ENCODE data around the gene CBX7. TPM values are rescaled to one million over a fixed set of nuclear protein-coding genes. Genes with fewer than 3 reads are reported as not detected.
A peak's percentile ranks its signal among the peaks of the same experiment; 100 is the strongest.

Gene CBX7
- total RNA-seq, 1 donor from 2014 or later = 0.71 TPM

GRCh38 chr22:39188809-39189208 lies 36.3 kb upstream of the CBX7 start:
- H3K4me1 ChIP-seq = no peaks in the 10 kb centered on the region
- H3K9me3 ChIP-seq (ENCODE audit: low read depth) = no peaks in the 10 kb centered on the region
- H3K27me3 ChIP-seq = no peaks in the 10 kb centered on the region
- H3K27ac ChIP-seq = no peak overlapping the region
- Mint-ChIP-seq H3K27ac (no peak overlapping the region), H3K4me1 (peaks cover 24% of the 10 kb centered on the region), H3K4me3 (no peak overlapping the region), H3K27me3 (ENCODE audit: insufficient read depth, low read depth) (peaks cover 11% of the 10 kb centered on the region), H3K36me3 (peaks cover 2% of the 10 kb centered on the region), H3K9me3 (peaks cover 12% of the 10 kb centered on the region)
- no peaks in the 10 kb centered on the region for H4K20me1 ChIP-seq (ENCODE audit: low read depth)
- no peak overlapping the region for H3K9ac ChIP-seq
- DNase-seq (ENCODE audit: low spot score) = no peak
- no peak for TF ChIP-seq EZH2 (IDR thresholded peaks at IDR 0.05)
- no peak for TF ChIP-seq EZH2phosphoT487 (IDR thresholded peaks at IDR 0.05)
- no peak for TF ChIP-seq CTCF (IDR thresholded peaks at IDR 0.05)
- no peak overlapping the region for H3K4me3 ChIP-seq
- H3K36me3 ChIP-seq = no peaks in the 10 kb centered on the region
- H3K79me2 ChIP-seq (ENCODE audit: low read depth) = no peaks in the 10 kb centered on the region
- no peaks in the 10 kb centered on the region for H3F3A ChIP-seq (ENCODE audit: low read depth)
- no peak overlapping the region for H3K4me2 ChIP-seq
- no peak overlapping the region for H2AFZ ChIP-seq (replicated peaks)

- no peaks in the 10 kb centered on the region for H4K20me1 ChIP-seq (ENCODE audit: low read depth)
- H3K9ac ChIP-seq = no peak overlapping the region
- no peak overlapping the region for H2AFZ ChIP-seq (replicated peaks)
- no peaks in the 10 kb centered on the region for H3K36me3 ChIP-seq
- no peak for TF ChIP-seq EZH2 (IDR thresholded peaks at IDR 0.05)
- no peak for TF ChIP-seq CTCF (IDR thresholded peaks at IDR 0.05)
- no peak for TF ChIP-seq EZH2phosphoT487 (IDR thresholded peaks at IDR 0.05)
- peaks cover 5% of the 10 kb centered on the region for H3K4me1 ChIP-seq
- H3F3A ChIP-seq (ENCODE audit: low read depth) = no peaks in the 10 kb centered on the region
- no peak for DNase-seq (ENCODE audit: low spot score)
- Mint-ChIP-seq H3K4me1 (peaks cover 31% of the 10 kb centered on the region), H3K9me3 (peaks cover 15% of the 10 kb centered on the region), H3K27me3 (ENCODE audit: insufficient read depth, low read depth) (peaks cover 16% of the 10 kb centered on the region), H3K36me3 (peaks cover 2% of the 10 kb centered on the region), H3K4me3 (no peak overlapping the region), H3K27ac (peak overlapping the region; percentile 95)
- no peak overlapping the region for H3K4me2 ChIP-seq
- no peaks in the 10 kb centered on the region for H3K79me2 ChIP-seq (ENCODE audit: low read depth)
- no peaks in the 10 kb centered on the region for H3K9me3 ChIP-seq (ENCODE audit: low read depth)
- no peak overlapping the region for H3K27ac ChIP-seq
- H3K4me3 ChIP-seq = no peak overlapping the region
- H3K27me3 ChIP-seq = no peaks in the 10 kb centered on the region
These were observed 33.1 kb upstream of the CBX7 start for GRCh38 chr22:39185601-39186012.

GRCh38 chr22:39184586-39185577 lies 32.4 kb upstream of the CBX7 start:
- Mint-ChIP-seq H3K4me3 (peak overlapping the region; percentile 33), H3K9me3 (peaks cover 15% of the 10 kb centered on the region), H3K27ac (peak overlapping the region; percentile 95), H3K36me3 (peaks cover 2% of the 10 kb centered on the region), H3K27me3 (ENCODE audit: insufficient read depth, low read depth) (peaks cover 19% of the 10 kb centered on the region), H3K4me1 (peaks cover 34% of the 10 kb centered on the region)
- Histone ChIP-seq H3K9ac (no peak overlapping the region), H3K36me3 (no peaks in the 10 kb centered on the region), H3K4me3 (no peak overlapping the region), H3K27me3 (no peaks in the 10 kb centered on the region), H3K4me2 (no peak overlapping the region), H3F3A (ENCODE audit: low read depth) (peaks cover 4% of the 10 kb centered on the region), H3K27ac (no peak overlapping the region), H3K79me2 (ENCODE audit: low read depth) (no peaks in the 10 kb centered on the region), H3K4me1 (peaks cover 5% of the 10 kb centered on the region), H3K9me3 (ENCODE audit: low read depth) (no peaks in the 10 kb centered on the region), H4K20me1 (ENCODE audit: low read depth) (no peaks in the 10 kb centered on the region), H2AFZ (replicated peaks) (no peak overlapping the region)
- no peak for DNase-seq (ENCODE audit: low spot score)
- no peak for TF ChIP-seq EZH2 (IDR thresholded peaks at IDR 0.05)
- no peak for TF ChIP-seq CTCF (IDR thresholded peaks at IDR 0.05)
- no peak for TF ChIP-seq EZH2phosphoT487 (IDR thresholded peaks at IDR 0.05)

Data from neural progenitor cell (in vitro differentiated cells).